BE2C (cell line): ENCODE data around the gene C2orf72.

Experiments used
- DNase-seq: peaks from one replicate; pipeline ENCODE4 v3.0.0-alpha.2; 2020
- H3K27me3 ChIP-seq: fragments of 250-450 bp; sonication (Bioruptor Pico); 2 replicates; pipeline ENCODE4 v1.5.1; 2020; ENCODE audit warnings: mild to moderate bottlenecking
- H3K36me3 ChIP-seq: fragments of 250-450 bp; sonication (Bioruptor Pico); 2 replicates; pipeline ENCODE4 v1.5.1; 2020; ENCODE audit warnings: mild to moderate bottlenecking
- H3K4me1 ChIP-seq: fragments of 250-450 bp; sonication (Bioruptor Pico); 2 replicates; pipeline ENCODE4 v1.5.1; 2020
- H3K4me3 ChIP-seq: 2 replicates; pipeline ENCODE4 v1.5.1; 2011; ENCODE audit warnings: low read depth, low read length
- H3K9me3 ChIP-seq: fragments of 250-450 bp; sonication (Bioruptor Pico); 2 replicates; pipeline ENCODE4 v1.5.1; 2020
- TF ChIP-seq, protein P1 (sequence below): IDR thresholded peaks from 2 replicates; pipeline ENCODE4 v1.5.1; 2012; ENCODE audit warnings: mild to moderate bottlenecking, low read depth, low read length

The C2orf72 gene

DNA sequence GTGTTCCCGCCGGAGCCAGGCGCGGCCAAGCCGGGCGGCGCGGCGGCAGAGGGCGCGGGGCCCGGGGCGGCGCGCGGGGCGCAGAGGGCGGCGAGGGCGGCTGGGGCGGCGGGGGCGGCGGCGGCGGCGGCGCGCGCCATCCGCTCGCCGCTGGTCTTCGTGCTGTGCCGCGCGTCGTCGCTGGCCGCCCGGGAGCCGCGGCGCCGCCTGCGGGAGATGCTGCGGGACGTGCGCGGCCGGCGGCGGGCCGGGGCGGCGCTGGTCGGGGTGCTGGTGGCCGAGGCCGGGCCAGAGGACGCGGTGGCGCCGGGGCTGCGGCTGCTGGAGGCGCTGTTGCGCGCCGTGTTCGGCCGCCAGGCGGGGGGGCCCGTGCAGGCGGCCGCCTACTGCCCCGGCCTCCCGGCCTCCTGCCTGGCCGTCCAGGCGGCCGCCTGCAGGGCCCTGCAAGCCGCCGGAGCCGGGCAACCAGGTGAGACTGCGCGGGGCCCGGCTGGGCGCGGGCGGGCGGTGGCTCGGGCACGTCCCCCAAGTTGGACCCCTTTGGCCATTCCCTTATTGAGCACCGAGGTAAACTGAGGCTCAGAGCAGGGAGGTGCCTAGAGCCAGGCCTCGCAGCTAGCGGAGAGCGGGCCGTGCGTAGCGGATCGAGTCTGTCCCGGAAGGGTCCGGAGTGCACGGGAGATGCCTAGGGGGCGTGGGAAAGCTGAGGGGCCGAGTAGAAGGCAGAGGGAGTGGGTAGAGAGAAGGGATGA is 584 bp downstream of the C2orf72 start:
- Histone ChIP-seq H3K36me3 (no peaks in the 10 kb centered on the region), H3K27me3 (peaks cover 90% of the 10 kb centered on the region), H3K9me3 (no peaks in the 10 kb centered on the region; the same call in 1 of the 2 replicates), H3K4me1 (no peaks in the 10 kb centered on the region), H3K4me3 (no peak overlapping the region)
- TF ChIP-seq, protein P1, sequence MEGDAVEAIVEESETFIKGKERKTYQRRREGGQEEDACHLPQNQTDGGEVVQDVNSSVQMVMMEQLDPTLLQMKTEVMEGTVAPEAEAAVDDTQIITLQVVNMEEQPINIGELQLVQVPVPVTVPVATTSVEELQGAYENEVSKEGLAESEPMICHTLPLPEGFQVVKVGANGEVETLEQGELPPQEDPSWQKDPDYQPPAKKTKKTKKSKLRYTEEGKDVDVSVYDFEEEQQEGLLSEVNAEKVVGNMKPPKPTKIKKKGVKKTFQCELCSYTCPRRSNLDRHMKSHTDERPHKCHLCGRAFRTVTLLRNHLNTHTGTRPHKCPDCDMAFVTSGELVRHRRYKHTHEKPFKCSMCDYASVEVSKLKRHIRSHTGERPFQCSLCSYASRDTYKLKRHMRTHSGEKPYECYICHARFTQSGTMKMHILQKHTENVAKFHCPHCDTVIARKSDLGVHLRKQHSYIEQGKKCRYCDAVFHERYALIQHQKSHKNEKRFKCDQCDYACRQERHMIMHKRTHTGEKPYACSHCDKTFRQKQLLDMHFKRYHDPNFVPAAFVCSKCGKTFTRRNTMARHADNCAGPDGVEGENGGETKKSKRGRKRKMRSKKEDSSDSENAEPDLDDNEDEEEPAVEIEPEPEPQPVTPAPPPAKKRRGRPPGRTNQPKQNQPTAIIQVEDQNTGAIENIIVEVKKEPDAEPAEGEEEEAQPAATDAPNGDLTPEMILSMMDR: no peak
- DNase-seq: peak; percentile 42

DNA sequence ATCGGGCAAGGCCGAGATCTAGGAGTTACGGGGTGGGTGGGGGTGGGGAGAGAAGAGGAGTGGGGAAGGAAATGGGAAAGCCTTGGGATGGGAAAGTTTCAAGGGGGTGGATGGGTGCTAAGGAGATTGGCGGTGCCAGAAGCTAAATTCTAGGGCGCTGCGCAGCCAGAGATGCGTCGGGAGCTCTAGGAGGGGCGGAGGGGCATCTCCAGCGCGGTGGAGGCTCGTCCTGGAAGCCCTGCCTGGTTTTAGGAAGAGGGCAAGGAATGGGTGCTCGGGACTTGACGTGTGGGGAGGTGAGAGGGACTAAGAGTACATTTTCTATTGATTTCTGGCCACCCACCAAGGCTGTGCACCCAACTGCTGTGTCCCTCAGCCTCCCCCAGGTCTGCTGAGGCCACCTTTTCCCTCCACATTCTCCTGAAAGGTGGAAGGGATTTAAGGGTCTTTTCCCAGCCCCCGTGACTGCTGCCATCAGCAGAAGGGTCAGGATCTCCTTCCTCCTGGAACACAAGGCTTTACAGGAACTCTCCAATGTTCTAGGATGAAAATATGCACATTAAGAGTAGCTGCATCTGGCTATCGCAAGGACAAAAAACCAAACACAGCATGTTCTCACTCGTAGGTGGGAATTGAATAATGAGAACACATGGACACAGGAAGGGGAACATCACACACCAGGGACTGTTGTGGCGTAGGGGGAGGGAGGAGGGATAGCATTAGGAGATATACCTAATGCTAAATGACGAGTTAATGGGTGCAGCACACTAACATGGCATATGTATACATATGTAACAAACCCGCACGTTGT is 1.4 kb downstream of the C2orf72 start:
- no peaks in the 10 kb centered on the region for H3K36me3 ChIP-seq
- DNase-seq: no peak
- H3K27me3 ChIP-seq: peaks cover 85% of the 10 kb centered on the region
- TF ChIP-seq, protein P1: no peak
- no peaks in the 10 kb centered on the region for H3K4me1 ChIP-seq
- H3K9me3 ChIP-seq: no peaks in the 10 kb centered on the region; the same call in 1 of the 2 replicates
- H3K4me3 ChIP-seq: no peak overlapping the region

GRCh38 chr2:231039294-231039664 is 2.0 kb downstream of the C2orf72 start:
- TF ChIP-seq, protein P1: no peak
- Histone ChIP-seq H3K9me3 (no peaks in the 10 kb centered on the region; the same call in 1 of the 2 replicates), H3K4me3 (no peak overlapping the region), H3K27me3 (peaks cover 79% of the 10 kb centered on the region), H3K4me1 (no peaks in the 10 kb centered on the region), H3K36me3 (no peaks in the 10 kb centered on the region)
- no peak for DNase-seq

DNA sequence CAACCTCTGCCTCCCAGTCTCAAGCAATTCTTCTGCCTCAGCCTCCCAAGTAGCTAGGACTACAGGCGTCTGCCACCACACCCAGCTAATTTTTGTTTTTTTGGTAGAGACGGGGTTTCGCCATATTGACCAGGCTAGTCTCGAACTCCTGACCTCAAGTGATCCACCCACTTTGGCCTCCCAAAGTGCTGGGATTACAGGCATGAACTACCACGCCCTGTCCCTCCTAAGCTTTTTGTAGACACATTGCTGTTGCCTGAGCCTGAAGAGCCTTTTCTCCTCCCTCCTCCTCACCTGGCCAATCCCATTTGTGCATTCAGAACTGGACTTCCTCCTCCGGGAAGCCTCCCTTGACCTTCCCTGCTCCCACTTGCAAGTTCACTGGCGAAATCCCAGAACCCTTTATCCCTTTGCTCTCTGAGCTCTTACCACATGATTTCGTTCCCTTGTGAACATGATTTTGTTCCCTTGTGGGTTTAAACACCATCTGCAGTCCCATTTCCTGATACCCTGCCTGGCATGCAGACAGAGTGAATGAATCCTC is 2.6 kb downstream of the C2orf72 start:
- Histone ChIP-seq H3K36me3 (no peaks in the 10 kb centered on the region), H3K4me3 (no peak overlapping the region), H3K9me3 (no peaks in the 10 kb centered on the region; the same call in 1 of the 2 replicates), H3K4me1 (no peaks in the 10 kb centered on the region), H3K27me3 (peaks cover 72% of the 10 kb centered on the region)
- DNase-seq: no peak
- TF ChIP-seq, protein P1: no peak

DNA sequence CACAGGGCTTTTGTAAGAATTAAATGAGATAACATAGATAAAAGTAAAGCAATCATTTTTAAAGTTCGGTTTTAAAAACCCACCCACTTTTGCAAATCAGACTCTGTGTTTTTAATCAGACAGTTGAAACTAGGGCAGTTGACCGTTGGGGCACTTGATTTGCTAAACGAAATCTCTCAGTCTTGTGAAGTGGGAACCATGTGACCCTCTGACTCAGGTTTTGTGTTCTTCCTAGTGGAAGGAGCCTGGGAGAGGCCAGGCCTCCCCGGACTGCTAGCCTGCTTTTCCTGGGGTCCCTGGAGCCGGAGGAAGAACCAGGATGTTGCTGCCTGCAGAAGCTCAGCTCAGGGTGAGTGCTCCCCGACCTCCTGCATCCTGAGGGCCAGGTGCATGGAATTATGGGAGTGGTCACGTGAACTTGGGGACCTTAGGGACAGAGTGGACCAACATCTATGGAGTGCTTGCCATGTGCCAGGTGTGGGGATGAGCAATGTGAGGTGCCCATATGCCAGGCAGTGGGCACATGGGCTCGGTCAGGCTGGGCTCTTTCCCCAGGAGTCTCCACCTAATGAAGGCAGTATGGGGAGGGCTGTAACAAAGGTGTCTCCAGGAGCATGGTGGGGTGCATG is 3.9 kb downstream of the C2orf72 start:
- no peaks in the 10 kb centered on the region for H3K4me1 ChIP-seq
- no peak overlapping the region for H3K4me3 ChIP-seq
- H3K36me3 ChIP-seq: no peaks in the 10 kb centered on the region
- H3K27me3 ChIP-seq: peaks cover 61% of the 10 kb centered on the region
- TF ChIP-seq, protein P1: no peak
- DNase-seq: no peak
- no peaks in the 10 kb centered on the region; the same call in 1 of the 2 replicates for H3K9me3 ChIP-seq
